VCaP (cell line): ENCODE measurements around the gene TRA2B.

ENCODE experiments used
- H3K27ac ChIP-seq: fragments of 450-650 bp; 2 replicates; pipeline ENCODE4 v1.5.1; 2017
- TF ChIP-seq, protein P1 (sequence below): fragments of 450-650 bp; conservative IDR thresholded peaks from 2 replicates; pipeline ENCODE4 v1.5.1; 2017; ENCODE audit warnings: mild to moderate bottlenecking, moderate library complexity

The TRA2B gene

DNA sequence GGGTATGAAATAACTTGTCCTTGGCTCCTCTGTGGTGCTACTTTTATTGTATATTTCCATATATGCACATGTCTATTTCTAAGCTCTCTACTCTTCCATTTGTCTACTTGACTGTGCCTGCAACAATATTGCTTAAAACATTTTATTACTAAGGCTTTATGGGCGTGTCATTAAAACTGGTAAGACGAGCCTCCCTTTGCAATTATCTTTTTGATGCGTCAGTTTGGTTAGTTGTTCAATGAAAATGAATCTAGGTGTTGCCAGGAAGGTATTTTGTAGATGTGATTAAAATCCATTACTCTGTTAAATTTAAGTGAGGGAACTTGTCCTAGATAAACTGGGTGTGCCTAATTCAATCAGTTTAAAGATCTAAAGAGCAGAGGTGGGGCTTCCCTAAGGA lies 12.9 kb upstream of the TRA2B start:
- no peak overlapping the region for H3K27ac ChIP-seq
- TF ChIP-seq, protein P1, sequence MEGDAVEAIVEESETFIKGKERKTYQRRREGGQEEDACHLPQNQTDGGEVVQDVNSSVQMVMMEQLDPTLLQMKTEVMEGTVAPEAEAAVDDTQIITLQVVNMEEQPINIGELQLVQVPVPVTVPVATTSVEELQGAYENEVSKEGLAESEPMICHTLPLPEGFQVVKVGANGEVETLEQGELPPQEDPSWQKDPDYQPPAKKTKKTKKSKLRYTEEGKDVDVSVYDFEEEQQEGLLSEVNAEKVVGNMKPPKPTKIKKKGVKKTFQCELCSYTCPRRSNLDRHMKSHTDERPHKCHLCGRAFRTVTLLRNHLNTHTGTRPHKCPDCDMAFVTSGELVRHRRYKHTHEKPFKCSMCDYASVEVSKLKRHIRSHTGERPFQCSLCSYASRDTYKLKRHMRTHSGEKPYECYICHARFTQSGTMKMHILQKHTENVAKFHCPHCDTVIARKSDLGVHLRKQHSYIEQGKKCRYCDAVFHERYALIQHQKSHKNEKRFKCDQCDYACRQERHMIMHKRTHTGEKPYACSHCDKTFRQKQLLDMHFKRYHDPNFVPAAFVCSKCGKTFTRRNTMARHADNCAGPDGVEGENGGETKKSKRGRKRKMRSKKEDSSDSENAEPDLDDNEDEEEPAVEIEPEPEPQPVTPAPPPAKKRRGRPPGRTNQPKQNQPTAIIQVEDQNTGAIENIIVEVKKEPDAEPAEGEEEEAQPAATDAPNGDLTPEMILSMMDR = no peak

DNA sequence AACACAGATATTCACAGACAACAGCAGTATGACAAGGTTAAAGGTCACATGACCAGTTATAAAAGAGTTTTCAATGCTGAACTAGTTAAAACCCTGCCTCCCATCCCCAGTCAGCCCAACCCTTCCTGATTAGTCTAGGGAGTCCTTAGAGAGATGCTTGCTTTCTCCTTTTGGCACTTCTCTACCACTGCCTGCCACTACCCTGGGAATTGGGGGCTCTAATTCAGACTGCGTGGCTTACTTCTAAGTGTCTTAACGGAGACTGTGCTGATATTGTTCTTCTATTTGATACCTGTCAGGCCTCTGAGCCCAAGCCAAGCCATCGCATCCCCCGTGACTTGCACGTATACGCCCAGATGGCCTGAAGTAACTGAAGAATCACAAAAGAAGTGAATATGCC lies 11.7 kb upstream of the TRA2B start:
- H3K27ac ChIP-seq = no peak overlapping the region
- TF ChIP-seq, protein P1 = no peak

DNA sequence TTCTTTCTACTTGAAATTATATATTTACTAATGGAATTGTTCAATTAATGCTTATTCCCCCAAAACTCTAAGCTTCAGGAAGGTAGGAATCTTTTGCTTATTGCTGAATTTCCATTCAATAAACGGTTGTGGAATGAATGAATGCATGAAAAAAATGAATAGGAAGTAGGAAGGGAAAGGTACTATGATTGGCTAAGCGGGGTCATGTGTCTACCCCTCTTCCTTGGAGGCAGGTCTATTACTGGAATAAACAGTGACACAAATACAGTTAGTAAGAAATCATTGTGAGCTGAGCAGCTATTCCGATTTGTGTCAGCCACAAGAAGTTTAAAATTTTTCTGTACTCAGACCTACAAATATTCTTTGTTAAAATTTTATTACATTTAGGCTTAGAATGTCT lies 10.5 kb upstream of the TRA2B start:
- TF ChIP-seq, protein P1 = no peak
- H3K27ac ChIP-seq = no peak overlapping the region

DNA sequence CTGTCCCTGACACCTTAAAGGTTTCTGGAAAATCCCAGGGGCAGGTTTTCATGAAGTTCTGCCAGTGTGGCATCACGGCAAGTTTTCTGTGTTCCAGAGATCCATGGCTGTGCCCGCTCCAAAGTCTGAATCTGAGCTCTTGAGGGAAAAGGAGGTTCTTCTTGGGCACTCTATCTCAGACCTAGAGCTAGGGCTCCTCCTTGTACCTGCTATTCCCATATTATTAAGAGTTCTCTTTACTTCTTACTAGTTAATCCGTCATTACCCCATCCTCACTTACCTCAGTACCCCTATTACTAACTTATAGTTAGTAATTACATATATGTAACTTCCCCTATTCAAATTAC lies 5.9 kb upstream of the TRA2B start:
- H3K27ac ChIP-seq = no peak overlapping the region
- TF ChIP-seq, protein P1 = peak; percentile 48

DNA sequence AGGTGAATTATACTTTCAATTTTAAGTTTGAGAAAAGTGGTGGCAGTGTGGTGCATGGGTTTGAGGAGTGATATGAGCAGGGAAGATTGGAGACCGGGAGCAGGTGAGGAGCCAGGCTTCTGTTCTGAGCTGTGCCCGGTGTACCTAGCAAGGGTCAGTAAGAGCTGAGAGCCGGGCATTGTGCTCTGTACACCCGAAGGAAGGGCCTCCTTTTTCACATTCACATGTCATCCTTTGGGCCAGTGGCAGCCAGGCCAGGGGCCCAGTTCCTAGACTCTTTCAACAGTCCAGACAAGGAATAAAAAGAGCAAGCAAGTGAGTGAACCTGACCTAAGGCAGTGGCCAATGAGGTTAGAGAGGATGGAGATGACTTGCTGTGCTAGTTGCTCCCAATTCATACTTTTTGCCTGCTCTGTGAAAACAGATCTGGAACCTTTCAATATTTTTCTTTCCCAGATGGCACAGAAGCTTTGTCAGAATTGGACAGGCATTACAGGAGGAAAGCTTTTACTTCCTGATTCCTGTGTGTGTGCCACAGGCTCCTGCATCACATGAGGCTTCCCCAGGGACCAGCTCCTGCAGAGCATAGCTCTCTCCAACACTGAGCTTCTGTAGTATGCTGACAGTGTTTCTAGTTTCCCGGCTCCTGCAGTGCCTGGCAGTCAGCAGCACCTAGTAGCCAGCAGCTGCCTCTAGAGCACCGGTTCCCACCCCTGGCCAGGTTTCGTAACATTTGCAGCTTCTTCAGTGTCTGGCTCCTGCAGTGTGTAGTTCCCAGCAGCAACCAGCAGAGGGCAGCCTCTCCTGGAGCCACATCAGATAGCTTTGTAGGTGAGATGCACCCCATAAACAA lies 5.3 kb upstream of the TRA2B start:
- TF ChIP-seq, protein P1 = peak; percentile 98

DNA sequence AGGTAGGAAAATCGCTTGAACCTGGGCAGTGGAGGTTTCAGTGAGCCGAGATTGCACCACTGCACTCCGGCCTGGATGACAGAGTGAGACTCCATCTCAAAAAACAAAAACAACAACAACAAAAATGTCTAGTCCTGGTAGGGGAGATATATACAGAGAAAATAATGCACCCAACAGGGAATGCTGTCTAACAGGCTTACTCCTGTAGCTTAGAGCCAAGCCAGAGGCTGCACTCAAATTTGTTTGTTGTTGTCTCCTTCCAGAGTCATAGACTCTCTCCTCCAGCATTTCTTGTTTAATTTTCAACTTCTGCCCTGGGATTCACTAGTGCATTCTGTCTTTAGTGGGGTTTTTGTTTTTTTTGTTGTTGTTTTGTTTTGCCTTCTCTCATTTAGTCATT lies 4.6 kb upstream of the TRA2B start:
- TF ChIP-seq, protein P1 = no peak
- H3K27ac ChIP-seq = no peak overlapping the region

More for the DNA sequence above, 5.3 kb upstream of the TRA2B start:
- H3K27ac ChIP-seq = no peak overlapping the region

DNA sequence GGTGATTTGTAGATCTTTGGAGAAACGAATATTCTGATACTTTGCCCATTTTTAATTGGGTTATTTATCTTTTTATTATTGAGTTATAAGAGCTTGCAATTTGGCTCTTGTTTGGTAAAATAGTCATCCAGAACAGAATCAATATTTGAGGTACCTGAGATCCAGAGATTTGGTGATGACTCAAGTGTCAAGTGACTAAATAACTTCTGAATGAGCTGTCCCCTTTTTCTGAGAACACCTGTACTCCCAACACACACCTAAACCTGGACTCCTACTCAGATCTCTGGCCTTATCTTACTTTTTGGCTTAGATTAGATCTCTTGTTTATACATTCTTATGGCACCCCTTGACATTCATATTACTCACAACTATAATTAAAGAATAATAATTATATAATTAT lies 3.1 kb upstream of the TRA2B start:
- TF ChIP-seq, protein P1 = no peak
- H3K27ac ChIP-seq = no peak overlapping the region
